Testis (tissue), 2 donors: ENCODE results near the gene MORN2.

Experiments used
- POLR2A ChIP-seq: fragments of 450-650 bp; IDR thresholded peaks from one replicate; pipeline ENCODE4 v1.6.1; 2017; ENCODE audit warnings: antibody characterized with exemption, mild to moderate bottlenecking, moderate library complexity
- TF ChIP-seq, protein P1 (sequence below), 3 experiments: fragments of 450-650 bp in 2 of 3; fragments of 200-600 bp in 1 of 3; sonication (generic) in 1 of 3; IDR thresholded peaks; one replicate each; pipeline ENCODE4 v1.5.1; 2016 to 2019; ENCODE audit warnings: antibody characterized with exemption in 3 of 3, mild to moderate bottlenecking in 2 of 3, moderate library complexity in 1 of 3

DNA sequence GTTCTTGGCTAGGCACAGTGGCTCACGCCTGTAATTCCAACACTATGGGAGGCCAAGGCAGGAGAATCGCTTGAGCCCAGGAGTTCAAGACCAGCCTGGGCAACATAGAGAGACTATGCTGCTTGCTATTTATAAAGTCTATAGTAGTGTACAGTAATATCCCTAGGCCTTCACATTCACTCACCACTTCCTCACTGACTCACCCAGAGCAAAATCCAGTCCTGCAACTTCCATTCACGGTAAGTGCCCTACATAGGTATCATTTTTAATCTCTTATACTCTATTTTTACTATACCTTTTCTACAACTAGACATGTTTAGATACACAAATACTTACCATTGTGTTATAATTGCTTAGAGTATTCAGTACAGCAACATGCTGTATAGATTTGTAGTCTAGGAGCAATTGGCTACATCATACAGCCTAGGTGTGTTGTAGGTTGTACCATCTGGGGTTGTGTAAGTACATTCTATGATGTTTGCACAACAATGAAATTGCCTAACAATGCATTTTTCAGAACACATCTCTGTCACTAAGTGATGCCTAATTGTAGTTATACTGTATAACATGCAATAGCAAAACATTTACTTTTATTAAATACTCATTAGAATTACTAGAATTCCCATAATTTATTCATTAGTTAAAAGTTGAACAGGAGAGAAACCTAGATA, 8.9 kb upstream of the MORN2 start:
- TF ChIP-seq POLR2A, result no peak
- TF ChIP-seq, protein P1, sequence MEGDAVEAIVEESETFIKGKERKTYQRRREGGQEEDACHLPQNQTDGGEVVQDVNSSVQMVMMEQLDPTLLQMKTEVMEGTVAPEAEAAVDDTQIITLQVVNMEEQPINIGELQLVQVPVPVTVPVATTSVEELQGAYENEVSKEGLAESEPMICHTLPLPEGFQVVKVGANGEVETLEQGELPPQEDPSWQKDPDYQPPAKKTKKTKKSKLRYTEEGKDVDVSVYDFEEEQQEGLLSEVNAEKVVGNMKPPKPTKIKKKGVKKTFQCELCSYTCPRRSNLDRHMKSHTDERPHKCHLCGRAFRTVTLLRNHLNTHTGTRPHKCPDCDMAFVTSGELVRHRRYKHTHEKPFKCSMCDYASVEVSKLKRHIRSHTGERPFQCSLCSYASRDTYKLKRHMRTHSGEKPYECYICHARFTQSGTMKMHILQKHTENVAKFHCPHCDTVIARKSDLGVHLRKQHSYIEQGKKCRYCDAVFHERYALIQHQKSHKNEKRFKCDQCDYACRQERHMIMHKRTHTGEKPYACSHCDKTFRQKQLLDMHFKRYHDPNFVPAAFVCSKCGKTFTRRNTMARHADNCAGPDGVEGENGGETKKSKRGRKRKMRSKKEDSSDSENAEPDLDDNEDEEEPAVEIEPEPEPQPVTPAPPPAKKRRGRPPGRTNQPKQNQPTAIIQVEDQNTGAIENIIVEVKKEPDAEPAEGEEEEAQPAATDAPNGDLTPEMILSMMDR (IDR thresholded peaks at IDR 0.05), result no peak
